ENCODE data around the gene DPP6. TPM values are rescaled to one million over a fixed set of nuclear protein-coding genes. Genes with fewer than 3 reads are reported as not detected.

Gene DPP6
- total RNA-seq, 1 experiment from 2014 or later: not detected

GRCh38 chr7:154474903-154475520 is 422.8 kb downstream of the DPP6 start:
- no TSS peak for BruUV-seq (replicated peaks)
- H3K4me3 ChIP-seq (ENCODE audit: low read depth in 2 of 2, low read length in 2 of 2): no peak overlapping the region
- DNase-seq (ENCODE audit: low read depth, low spot score) (no peak), ATAC-seq (no peak)
- ChIA-PET POLR2A (no interaction called here), CTCF (no interaction called here)
- TF ChIP-seq TCF7L2 (IDR thresholded peaks at IDR 0.05; ENCODE audit: low read depth, low read length) (no peak), SIN3A (IDR thresholded peaks at IDR 0.05; ENCODE audit: borderline replicate concordance, insufficient read depth, low read depth, low read length) (no peak), POLR2AphosphoS5 (IDR thresholded peaks at IDR 0.05; ENCODE audit: low read depth, low read length) (no peak), CTCF (IDR thresholded peaks at IDR 0.05) (no peak)
- TF ChIP-seq, protein P1, sequence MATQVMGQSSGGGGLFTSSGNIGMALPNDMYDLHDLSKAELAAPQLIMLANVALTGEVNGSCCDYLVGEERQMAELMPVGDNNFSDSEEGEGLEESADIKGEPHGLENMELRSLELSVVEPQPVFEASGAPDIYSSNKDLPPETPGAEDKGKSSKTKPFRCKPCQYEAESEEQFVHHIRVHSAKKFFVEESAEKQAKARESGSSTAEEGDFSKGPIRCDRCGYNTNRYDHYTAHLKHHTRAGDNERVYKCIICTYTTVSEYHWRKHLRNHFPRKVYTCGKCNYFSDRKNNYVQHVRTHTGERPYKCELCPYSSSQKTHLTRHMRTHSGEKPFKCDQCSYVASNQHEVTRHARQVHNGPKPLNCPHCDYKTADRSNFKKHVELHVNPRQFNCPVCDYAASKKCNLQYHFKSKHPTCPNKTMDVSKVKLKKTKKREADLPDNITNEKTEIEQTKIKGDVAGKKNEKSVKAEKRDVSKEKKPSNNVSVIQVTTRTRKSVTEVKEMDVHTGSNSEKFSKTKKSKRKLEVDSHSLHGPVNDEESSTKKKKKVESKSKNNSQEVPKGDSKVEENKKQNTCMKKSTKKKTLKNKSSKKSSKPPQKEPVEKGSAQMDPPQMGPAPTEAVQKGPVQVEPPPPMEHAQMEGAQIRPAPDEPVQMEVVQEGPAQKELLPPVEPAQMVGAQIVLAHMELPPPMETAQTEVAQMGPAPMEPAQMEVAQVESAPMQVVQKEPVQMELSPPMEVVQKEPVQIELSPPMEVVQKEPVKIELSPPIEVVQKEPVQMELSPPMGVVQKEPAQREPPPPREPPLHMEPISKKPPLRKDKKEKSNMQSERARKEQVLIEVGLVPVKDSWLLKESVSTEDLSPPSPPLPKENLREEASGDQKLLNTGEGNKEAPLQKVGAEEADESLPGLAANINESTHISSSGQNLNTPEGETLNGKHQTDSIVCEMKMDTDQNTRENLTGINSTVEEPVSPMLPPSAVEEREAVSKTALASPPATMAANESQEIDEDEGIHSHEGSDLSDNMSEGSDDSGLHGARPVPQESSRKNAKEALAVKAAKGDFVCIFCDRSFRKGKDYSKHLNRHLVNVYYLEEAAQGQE (IDR thresholded peaks at IDR 0.05; ENCODE audit: insufficient read depth in 1 of 2, low read depth in 2 of 2, low read length in 1 of 2): no peak
- H3K36me3 ChIP-seq (ENCODE audit: control insufficient read depth, insufficient read depth, low read length): no peaks in the 10 kb centered on the region
- no peaks in the 10 kb centered on the region for H3K4me1 ChIP-seq (ENCODE audit: control insufficient read depth, insufficient read depth, low read length)
- no peaks in the 10 kb centered on the region for H3K27me3 ChIP-seq (ENCODE audit: control insufficient read depth, insufficient read depth, low read length)
- H3K9me3 ChIP-seq (ENCODE audit: control insufficient read depth, insufficient read depth, low read depth, low read length): no peaks in the 10 kb centered on the region
- in situ Hi-C loops (cut with HindIII; ENCODE audit: low pct_unique_long_range_greater_than_20kb, low sequenced_read_pairs): no loop called here
- intact Hi-C loops (cut with micrococcal nuclease; ENCODE audit: unreplicated experiment): no loop called here
- H3K27ac ChIP-seq (ENCODE audit: low read length): no peak overlapping the region

DNA sequence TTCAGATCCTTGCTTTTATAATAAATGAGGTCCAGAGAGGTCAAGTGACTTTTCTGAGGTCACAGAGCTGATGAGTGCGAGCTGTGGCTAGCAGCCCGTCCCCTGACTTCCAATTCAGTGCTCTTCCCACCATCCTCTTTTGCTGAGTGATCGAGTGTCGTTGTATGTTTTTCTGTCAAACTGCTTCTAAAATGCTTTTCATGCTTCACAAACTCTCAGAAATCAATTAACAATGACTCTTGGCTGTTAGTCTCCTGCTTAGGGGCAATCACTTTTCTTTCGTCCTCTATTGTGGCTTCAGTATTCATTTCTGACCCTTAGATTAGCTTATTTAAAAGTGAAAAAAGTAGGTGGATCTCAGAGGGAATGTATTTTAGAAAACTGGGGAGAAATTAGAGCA is 423.7 kb downstream of the DPP6 start:
- no peaks in the 10 kb centered on the region for H3K9me3 ChIP-seq (ENCODE audit: control insufficient read depth, insufficient read depth, low read depth, low read length)
- in situ Hi-C loops (cut with HindIII; ENCODE audit: low pct_unique_long_range_greater_than_20kb, low sequenced_read_pairs) (no loop called here), intact Hi-C loops (cut with micrococcal nuclease; ENCODE audit: unreplicated experiment) (no loop called here)
- ChIA-PET POLR2A (no interaction called here), CTCF (no interaction called here)
- DNase-seq (ENCODE audit: low read depth, low spot score): no peak
- H3K4me1 ChIP-seq (ENCODE audit: control insufficient read depth, insufficient read depth, low read length): no peaks in the 10 kb centered on the region
- no peak for ATAC-seq
- no TSS peak for BruUV-seq (replicated peaks)
- no peaks in the 10 kb centered on the region for H3K27me3 ChIP-seq (ENCODE audit: control insufficient read depth, insufficient read depth, low read length)
- H3K36me3 ChIP-seq (ENCODE audit: control insufficient read depth, insufficient read depth, low read length): no peaks in the 10 kb centered on the region
- TF ChIP-seq POLR2AphosphoS5 (IDR thresholded peaks at IDR 0.05; ENCODE audit: low read depth, low read length) (no peak), SIN3A (IDR thresholded peaks at IDR 0.05; ENCODE audit: borderline replicate concordance, insufficient read depth, low read depth, low read length) (no peak), TCF7L2 (IDR thresholded peaks at IDR 0.05; ENCODE audit: low read depth, low read length) (no peak), CTCF (IDR thresholded peaks at IDR 0.05) (no peak)
- TF ChIP-seq, protein P1 (IDR thresholded peaks at IDR 0.05; ENCODE audit: insufficient read depth in 1 of 2, low read depth in 2 of 2, low read length in 1 of 2): no peak
- H3K27ac ChIP-seq (ENCODE audit: low read length): no peak overlapping the region
- H3K4me3 ChIP-seq (ENCODE audit: low read depth in 2 of 2, low read length in 2 of 2): no peak overlapping the region

Measured in Panc1 (cell line).